HepG2 (cell line): ENCODE measurements around the gene PLXNC1. TPM values are rescaled to one million over a fixed set of nuclear protein-coding genes. Genes with fewer than 3 reads are reported as not detected.

Source experiments
- ARID3A ChIP-seq: IDR thresholded peaks from 2 replicates; pipeline ENCODE4 v1.6.1; 2012; ENCODE audit warnings: low read depth, low read length, improper control_type of control experiment
- ATAD3A ChIP-seq: sonication (generic); formaldehyde crosslinking; IDR thresholded peaks from 2 replicates; pipeline ENCODE4 v1.4.0; 2020; ENCODE audit warnings: missing genetic modification reagents
- HNF1A ChIP-seq, 2 experiments: sonication (generic) in 1 of 2; formaldehyde crosslinking in 1 of 2; IDR thresholded peaks; 2 replicates each; pipeline versions ENCODE4 v1.4.0 to v1.6.1; 2016 to 2020; ENCODE audit warnings: borderline replicate concordance in 1 of 2, low read depth in 1 of 2, mild to moderate bottlenecking in 1 of 2, missing genetic modification reagents in 1 of 2
- HNRNPK ChIP-seq: fragments of 200-400 bp; formaldehyde crosslinking; IDR thresholded peaks from 2 replicates; pipeline ENCODE4 v1.6.1; 2018; ENCODE audit warnings: low read length, low read depth, moderate library complexity, mild to moderate bottlenecking; ENCODE audit not compliant: poor library complexity, severe bottlenecking
- HOXA3 ChIP-seq: sonication (generic); formaldehyde crosslinking; IDR thresholded peaks from 2 replicates; pipeline ENCODE4 v1.5.0; 2020; ENCODE audit warnings: missing genetic modification reagents
- JUND ChIP-seq: sonication (generic); formaldehyde crosslinking; IDR thresholded peaks from 2 replicates; pipeline ENCODE4 v1.8.0; 2022; ENCODE audit warnings: mild to moderate bottlenecking, missing genetic modification reagents
- POGZ ChIP-seq: sonication (generic); formaldehyde crosslinking; IDR thresholded peaks from 2 replicates; pipeline ENCODE4 v1.4.0; 2020; ENCODE audit warnings: mild to moderate bottlenecking, missing genetic modification reagents
- RAD21 ChIP-seq: fragments of 450-650 bp; formaldehyde crosslinking; IDR thresholded peaks from 2 replicates; pipeline ENCODE4 v1.5.0; 2020; ENCODE audit warnings: mild to moderate bottlenecking
- SIX4 ChIP-seq: sonication (generic); formaldehyde crosslinking; IDR thresholded peaks from 2 replicates; pipeline ENCODE4 v1.4.0; 2020; ENCODE audit warnings: missing genetic modification reagents
- ZBTB37 ChIP-seq: sonication (generic); formaldehyde crosslinking; IDR thresholded peaks from 2 replicates; pipeline ENCODE4 v1.4.0; 2020; ENCODE audit warnings: mild to moderate bottlenecking, missing genetic modification reagents
- ZBTB8A ChIP-seq: sonication (generic); formaldehyde crosslinking; IDR thresholded peaks from 2 replicates; pipeline ENCODE4 v1.4.0; 2020; ENCODE audit warnings: mild to moderate bottlenecking, low read depth, missing genetic modification reagents, borderline replicate concordance
- ZNF230 ChIP-seq: sonication (generic); formaldehyde crosslinking; IDR thresholded peaks from 2 replicates; pipeline ENCODE4 v1.4.0; 2020; ENCODE audit warnings: mild to moderate bottlenecking, missing genetic modification reagents
- ZNF317 ChIP-seq: sonication (generic); formaldehyde crosslinking; IDR thresholded peaks from 2 replicates; pipeline ENCODE4 v1.5.0; 2020; ENCODE audit warnings: mild to moderate bottlenecking, missing genetic modification reagents
- ZNF772 ChIP-seq: sonication (generic); formaldehyde crosslinking; IDR thresholded peaks from 2 replicates; pipeline ENCODE4 v1.5.0; 2020; ENCODE audit warnings: mild to moderate bottlenecking, missing genetic modification reagents
- ZNF816 ChIP-seq: sonication (generic); formaldehyde crosslinking; IDR thresholded peaks from 2 replicates; pipeline ENCODE4 v1.8.0; 2022; ENCODE audit warnings: missing genetic modification reagents, mild to moderate bottlenecking, borderline replicate concordance
- polyA plus RNA-seq, 8 experiments: library from polyadenylated mRNA; depleted of rRNA in 3 of 8; stranded (reverse) in 7 of 8; unstranded in 1 of 8; fragments of >200 nt; fragmentation: Illumina TruSeq in 4 of 8; extraction: Trizol in 4 of 8; gene quantifications; 2 replicates each; pipeline versions ENCODE4 v1.2.1 to v1.2.3, GENCODE V29; 2011 to 2016; ENCODE audit warnings: low read depth in 4 of 8, missing spikeins in 1 of 8, mixed read lengths in 1 of 8; ENCODE audit not compliant: insufficient read depth in 1 of 8
- total RNA-seq, 5 experiments: library from RNA; depleted of rRNA; stranded (reverse); fragments of >200 nt; fragmentation: Illumina TruSeq; extraction: Trizol; gene quantifications; 2 replicates each; pipeline ENCODE4 v1.2.3, GENCODE V29; 2016; ENCODE audit warnings: low read depth in 1 of 5
- TF ChIP-seq, protein P1 (sequence below): sonication (generic); formaldehyde crosslinking; IDR thresholded peaks from 2 replicates; pipeline ENCODE4 v1.4.0; 2020; ENCODE audit warnings: missing genetic modification reagents

Gene PLXNC1
- total and polyA plus RNA-seq, 2 of the 13 experiments (the other 11 are each of a cell fraction or from before 2014, with no cell fraction given) = 6.6 to 11.2 TPM

- TF ChIP-seq HNRNPK = no peak
- no peak; the same call in 1 of the 2 replicates for TF ChIP-seq ARID3A
- no peak for TF ChIP-seq ZNF772
- TF ChIP-seq JUND (CRISPR knock-in tag) = no peak
- TF ChIP-seq HNF1A (IDR thresholded peaks at IDR 0.05; ENCODE audit: low read depth) = 0 out of 2 replicates have a peak, but pooled peaks have one; percentile 8
- TF ChIP-seq HNF1A (CRISPR knock-in tag; IDR thresholded peaks at IDR 0.05; ENCODE audit: borderline replicate concordance) = no peak; the same call in 1 of the 2 replicates
- TF ChIP-seq SIX4 (CRISPR knock-in tag) = peak; percentile 61; the same call in 1 of the 2 replicates
- TF ChIP-seq, protein P1, sequence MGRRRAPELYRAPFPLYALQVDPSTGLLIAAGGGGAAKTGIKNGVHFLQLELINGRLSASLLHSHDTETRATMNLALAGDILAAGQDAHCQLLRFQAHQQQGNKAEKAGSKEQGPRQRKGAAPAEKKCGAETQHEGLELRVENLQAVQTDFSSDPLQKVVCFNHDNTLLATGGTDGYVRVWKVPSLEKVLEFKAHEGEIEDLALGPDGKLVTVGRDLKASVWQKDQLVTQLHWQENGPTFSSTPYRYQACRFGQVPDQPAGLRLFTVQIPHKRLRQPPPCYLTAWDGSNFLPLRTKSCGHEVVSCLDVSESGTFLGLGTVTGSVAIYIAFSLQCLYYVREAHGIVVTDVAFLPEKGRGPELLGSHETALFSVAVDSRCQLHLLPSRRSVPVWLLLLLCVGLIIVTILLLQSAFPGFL (CRISPR knock-in tag) = no peak
- TF ChIP-seq ZBTB8A (CRISPR knock-in tag) = no peak
- TF ChIP-seq ZNF230 = no peak
- TF ChIP-seq ZNF317 (CRISPR knock-in tag) = no peak
- peak; percentile 25; the same call in 1 of the 2 replicates for TF ChIP-seq RAD21 (CRISPR knock-in tag)
- 0 out of 2 replicates have a peak, but pooled peaks have one; percentile 13 for TF ChIP-seq POGZ (CRISPR knock-in tag)
- 0 out of 2 replicates have a peak, but pooled peaks have one; percentile 21 for TF ChIP-seq ZNF816
- 0 out of 2 replicates have a peak, but pooled peaks have one; percentile 8 for TF ChIP-seq ZBTB37 (CRISPR knock-in tag)
- no peak for TF ChIP-seq ATAD3A
- peak; percentile 4; the same call in 1 of the 2 replicates for TF ChIP-seq HOXA3 (CRISPR knock-in tag)
Observed at GRCh38 chr12:94182986-94183707, 34.8 kb downstream of the PLXNC1 start (continued).
